ENCODE data around the gene CHCHD2. TPM values are rescaled to one million over a fixed set of nuclear protein-coding genes. Genes with fewer than 3 reads are reported as not detected.
"Not testable (repeated sequence)": the region's sequence is repeated elsewhere in the genome, so short reads cannot be mapped to it uniquely, and the experiment has no call there.

Gene CHCHD2, protein sequence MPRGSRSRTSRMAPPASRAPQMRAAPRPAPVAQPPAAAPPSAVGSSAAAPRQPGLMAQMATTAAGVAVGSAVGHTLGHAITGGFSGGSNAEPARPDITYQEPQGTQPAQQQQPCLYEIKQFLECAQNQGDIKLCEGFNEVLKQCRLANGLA
- 138 TPM for total RNA-seq

DNA sequence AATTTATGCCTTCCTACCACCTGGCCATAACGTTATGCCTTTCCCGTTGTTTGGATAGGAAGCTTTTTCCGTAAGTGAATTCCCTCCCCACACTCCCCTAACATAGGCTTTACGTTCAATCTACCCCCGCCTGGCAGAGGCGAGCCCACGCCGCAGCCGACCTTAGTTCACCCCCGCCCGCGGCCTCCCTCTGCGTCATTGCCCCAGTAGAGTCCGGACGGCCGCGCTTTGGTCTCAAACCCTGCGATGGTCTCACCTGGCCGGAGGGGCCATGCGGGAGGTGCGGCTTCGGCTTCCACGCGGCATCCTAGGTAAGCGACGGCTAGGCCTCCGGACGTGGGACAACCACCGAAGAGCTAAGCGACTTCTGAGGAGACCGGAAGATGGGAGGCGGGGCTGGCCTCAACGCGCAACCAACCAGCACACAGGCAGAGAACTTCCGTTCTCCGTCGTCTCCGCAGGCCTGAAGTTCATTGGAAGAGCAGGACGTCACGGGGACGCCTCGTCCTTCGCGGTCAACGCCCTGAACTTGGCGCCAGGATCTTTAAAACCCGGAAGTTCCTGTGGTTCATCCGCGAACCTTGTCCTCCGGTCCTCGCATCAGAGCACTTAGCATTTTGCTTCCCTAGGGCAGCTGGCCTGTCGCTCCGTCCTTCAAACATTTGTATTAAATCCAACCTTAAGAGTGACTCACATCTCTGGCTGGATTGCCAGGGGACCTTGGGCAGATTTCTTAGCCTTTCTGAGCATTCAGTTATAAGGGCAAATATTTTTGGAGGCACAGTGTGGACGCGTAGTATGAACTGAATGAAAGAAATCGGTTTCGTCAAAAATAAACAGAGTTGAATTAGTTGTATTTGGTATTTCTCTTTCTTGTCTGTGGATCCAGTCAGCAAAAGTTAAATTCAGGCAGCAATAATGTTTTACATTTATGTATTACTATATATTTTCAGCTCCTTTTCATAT, at the start of gene CHCHD2:
TSS of gene CHCHD2 (minus strand) at position 369 of the 966 bp plus-strand sequence. CDS start at position 306, 63 bp downstream.
- peak; percentile 98 for DNase-seq

DNA sequence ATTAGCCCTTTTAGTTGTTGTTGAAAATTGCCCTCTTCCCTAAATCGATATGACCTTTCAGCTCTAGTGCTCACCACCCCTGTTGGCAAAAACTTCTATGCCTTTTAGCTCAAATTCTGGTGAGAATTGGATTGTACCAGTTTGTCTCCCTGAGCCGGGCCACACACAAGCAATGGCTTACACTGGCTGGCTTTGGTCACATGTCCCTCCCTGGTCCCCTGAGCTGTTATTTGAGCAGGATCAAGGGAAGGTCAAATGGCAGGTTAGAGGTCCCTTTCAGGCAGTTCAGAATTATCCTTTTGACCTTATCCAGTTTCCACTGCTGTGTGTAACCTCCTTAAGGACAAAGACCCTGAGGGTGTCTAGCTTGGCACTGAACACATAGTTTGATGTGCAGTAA, 24.8 kb upstream of the CHCHD2 start:
- DNase-seq = not testable (repeated sequence)

GRCh38 chr7:56127241-56127975, 21.1 kb upstream of the CHCHD2 start:
- DNase-seq = no peak

DNA sequence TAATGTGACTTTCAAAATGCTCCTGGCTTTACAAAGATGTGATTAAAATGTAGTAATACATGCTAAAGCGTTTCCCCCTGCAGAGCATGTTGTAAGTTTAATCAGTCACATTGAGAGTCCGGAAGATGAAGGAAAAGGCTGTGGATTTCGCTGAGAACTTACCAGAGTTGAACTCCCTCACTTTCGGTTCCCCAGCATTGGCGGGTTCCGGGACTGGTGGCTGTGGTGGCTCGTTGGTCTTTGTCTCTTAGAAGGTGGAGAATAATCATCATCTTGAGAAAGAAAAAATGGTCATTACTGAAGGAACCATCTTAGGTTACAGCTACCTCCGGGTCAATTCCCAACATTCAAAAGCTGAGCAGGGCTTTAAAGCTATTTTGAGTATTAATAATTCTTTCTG, 19.6 kb upstream of the CHCHD2 start:
- DNase-seq = no peak

DNA sequence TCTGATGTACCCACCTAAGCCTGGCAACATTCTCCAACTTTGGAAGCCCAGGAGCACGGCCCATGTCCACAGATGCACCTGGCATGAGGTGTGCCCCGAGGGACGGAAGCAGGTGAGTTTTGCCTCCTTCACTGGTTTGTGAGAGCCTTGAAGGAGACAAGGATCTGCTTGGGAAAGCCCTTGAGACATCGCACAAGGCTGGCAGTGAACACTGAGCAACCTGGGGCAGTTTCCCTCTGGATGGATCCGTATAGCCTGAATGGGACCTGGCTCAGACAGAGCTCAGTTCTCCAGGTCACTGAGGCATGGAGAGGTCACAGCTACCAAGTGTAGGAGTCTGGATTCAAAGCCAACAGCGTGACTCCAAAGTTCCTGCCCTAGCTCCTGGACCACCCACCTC, 18.7 kb upstream of the CHCHD2 start:
- no peak for DNase-seq

DNA sequence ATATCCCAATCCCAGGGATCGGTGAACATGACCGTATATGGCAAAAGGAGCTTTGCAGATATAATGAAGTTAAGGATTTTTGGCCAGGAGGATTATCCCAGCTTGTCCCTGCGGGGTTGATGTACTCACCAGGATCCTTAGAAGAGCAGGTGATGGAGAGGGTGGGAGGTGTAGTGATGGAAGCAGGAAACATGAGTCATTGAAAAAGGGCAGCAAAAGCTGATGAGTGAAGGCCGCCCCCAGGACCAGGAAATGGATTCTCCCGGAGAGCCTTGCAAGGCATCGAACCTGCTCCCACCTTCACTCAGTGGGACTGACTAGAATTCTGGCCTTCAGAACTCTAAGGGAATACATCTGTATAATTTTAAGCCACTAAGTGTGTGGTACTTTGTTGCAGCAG, 15.2 kb upstream of the CHCHD2 start:
- no peak for DNase-seq

DNA sequence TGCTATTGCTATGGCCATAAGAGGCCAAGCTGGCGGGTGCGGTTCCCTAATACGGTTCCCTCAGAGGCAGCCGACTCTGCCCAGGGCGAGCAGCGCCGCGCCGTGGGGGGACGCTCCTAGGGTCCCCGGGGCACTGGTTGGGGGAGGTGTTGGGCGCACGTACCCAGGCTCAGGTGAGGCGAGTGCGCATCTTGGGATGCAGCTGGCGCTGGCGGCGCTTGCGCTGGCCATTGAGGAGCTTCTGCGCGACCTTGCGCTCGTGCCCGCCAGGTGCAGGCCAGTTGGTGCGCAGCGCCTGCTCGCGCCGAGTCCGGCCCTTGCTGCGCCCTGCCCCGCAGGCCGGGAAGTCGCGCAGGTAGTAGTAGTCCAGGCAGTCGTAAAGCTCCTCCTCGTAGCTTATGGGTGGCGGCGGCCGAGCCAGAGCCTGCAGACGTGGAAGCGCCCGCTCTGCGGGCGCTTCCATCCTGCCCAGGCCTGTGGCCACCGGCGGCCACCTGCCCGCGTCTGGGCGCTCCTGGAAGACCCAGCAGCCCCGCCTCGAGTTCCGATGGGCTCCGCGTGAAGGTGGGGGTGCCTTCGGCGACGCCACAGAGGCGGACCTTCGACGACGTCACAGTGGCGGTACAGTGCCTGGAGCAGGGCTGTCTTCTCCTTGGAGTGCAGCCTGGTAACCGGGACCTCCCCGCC, 9.7 kb upstream of the CHCHD2 start, which contains the start of gene NUPR2:
TSS of gene NUPR2 (minus strand) at position 566 of the 687 bp plus-strand sequence. CDS start at position 463, 103 bp downstream.
- DNase-seq = no peak

GRCh38 chr7:56112244-56112643, 6.0 kb upstream of the CHCHD2 start:
- DNase-seq = not testable (repeated sequence)

DNA sequence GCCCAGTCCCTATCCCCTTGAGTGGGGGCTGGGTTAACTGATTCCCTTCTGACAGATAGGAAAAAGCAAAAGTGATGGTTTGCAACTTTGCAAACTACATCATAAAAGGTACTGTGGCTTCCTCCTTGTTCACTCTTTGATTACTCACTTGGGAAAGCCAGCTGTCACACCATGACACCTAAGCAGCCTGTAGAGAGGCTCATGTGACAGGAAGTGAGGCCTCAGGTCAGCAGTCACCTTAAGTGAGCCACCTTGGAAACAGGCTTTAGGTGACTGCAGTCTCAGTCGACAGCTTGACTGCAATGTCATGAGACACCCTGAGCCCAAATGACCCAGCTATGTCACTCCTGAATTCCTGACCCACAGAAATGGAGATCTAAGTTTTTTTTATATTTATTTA, 4.3 kb upstream of the CHCHD2 start:
- no peak for DNase-seq

- no peak for DNase-seq
Observed at GRCh38 chr7:56107954-56108258, 1.6 kb upstream of the CHCHD2 start.

DNA sequence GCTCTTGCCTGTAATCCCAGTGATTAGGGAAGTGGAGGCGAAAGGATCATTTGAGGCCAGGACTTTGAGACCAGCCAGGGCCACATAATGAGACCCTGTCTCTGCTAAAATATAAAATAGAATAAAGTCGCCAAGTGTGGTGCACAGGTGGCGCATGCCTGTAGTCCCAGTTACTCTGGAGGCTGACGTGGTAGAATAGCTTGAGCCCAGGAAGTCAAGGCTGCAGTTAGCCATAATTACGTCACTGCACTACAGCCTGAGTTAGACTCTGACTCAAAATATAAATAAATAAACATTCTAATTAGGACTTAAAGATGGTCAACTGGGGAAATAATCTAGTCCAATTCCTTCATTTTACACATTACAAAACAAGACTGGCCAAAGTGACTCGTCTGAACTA, 768 bp downstream of the CHCHD2 start:
- no peak for DNase-seq

- not testable (repeated sequence) for DNase-seq
Observed at GRCh38 chr7:56104138-56104537, 2.1 kb downstream of the CHCHD2 start.

GRCh38 chr7:56099653-56100052, 6.6 kb downstream of the CHCHD2 start:
- no peak for DNase-seq

DNA sequence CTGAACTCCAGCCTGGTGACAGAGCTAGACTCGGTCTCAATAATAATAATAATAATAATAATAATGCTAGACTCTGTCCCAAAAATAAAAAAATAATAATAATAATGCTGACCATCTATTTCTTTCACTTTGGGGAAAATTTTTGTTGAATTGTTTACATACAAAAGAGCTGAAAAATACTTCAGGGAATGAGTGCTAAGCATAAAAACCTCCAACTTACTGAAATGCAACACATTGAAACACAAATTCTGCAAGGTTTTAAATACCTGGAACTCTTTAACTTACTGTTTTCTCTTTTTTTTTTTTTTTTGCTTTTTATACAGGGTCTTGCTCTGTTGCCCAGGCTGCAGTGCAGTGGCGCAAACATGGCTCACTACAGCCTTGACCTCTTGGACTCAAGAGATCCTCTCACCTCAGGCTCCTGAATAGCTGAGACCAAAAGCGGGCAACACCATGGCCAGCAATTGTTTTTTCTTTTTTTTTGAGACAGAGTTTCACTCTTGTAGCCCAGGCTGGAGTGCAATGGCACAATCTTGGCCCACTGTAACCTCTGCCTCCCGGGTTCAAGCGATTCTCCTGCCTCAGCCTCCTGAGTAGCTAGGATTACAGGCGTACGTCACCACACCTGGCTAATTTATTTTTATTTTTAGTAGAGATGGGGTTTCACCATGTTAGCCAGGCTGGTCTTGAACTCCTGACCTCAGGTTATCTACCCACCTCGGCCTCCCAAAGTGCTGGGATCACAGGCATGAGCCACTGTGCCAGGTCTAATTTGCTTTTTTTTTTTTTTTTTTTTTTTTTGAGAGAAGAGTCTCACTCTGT, 7.9 kb downstream of the CHCHD2 start:
- not testable (repeated sequence) for DNase-seq

DNA sequence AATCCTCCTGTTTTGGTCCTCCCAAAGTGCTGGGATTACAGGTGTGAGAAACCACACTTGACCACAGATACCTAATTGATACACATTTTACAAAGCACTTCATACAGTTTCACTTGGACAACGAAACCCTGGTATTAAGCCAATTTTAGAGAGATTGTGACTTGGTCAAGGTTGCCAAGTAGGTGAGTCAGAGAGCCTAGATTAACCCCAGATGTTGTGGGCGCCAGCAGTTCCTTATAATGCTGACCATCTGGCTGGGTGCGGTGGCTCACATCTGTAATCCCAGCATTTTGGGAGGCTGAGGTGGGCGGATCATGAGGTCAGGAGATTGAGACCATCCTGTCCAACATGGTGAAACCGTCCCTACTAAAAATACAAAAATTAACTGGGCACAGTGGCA, 8.6 kb downstream of the CHCHD2 start:
- peak; percentile 37 for DNase-seq

DNA sequence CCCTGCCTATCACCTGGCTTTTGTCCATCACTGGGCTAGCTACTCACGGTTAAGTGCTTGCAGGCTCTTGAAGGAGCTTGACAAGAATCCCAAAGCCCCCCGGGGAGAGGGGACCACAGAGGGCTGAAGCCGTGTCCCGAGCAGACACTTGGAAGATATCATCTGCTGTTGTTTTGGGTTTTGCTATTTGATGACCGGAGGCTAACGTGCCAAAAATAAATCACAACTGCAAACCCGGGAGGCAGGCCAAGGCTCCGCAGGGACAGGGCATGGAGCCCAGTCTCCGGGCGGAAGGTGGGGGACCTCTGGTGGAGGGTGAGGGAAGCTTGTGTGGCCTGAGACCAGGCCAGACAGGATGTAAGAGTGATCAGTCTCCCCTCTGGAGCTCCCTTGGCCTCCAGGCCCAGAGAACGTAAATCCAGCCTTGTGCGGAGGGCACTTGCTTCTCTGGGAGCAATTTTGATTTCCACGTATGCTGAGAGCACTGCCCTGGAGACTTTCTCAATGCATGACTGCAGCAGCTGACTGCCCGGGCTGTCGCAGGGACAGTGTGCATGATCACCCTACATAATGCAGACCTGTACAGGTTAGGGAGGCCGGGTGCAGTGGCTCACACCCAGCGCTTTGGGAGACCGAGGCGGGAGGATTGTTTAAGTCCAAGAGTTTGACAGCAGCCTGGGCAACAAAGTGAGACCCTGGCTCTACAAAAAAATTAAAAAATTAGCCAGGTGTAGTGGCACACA, 13.3 kb downstream of the CHCHD2 start, which contains the start of gene PHKG1:
TSS of gene PHKG1 (minus strand) at position 164 of the 743 bp plus-strand sequence. CDS start 4,011 bp downstream, outside the sequence.
- peak; percentile 57 for DNase-seq

DNA sequence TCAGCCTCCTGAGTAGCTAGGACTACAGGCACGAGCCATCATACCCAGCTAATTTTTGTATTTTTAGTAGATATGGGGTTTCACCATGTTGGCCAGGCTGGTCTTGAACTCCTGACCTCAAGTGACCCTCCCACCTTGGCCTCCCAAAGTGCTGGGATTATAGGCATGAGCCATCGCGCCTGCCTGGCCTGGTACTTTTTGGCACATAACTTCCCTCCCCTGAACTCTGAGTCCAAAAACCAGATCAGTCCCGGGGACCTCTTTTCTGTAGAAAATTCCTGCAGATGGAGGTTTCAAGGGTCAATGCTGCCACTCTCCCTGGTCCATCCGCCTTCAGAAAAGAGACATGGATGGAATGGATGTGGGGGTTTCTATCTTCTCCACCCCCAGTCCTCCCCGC, 13.9 kb downstream of the CHCHD2 start:
- not testable (repeated sequence) for DNase-seq

DNA sequence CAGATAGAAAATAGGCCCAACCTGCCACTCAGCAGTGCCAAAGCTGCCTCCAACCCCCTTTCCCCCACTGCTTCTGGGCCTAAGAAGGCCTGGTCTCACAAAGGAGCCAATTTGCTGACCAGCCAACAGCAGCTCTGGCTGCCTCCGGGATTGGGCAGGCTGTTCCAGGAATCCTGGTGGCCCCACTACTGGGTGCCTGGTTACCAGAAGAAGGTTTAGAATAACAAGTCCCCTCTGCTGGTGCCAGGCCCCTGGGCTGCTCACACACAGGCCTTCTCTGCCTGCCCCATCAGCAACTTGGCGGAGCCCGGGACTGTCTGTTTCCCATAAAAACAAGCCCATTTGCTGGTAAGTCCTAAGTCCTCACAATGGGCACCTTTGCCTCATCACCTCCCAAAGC, 14.7 kb downstream of the CHCHD2 start:
- no peak for DNase-seq

- DNase-seq = no peak
Observed at GRCh38 chr7:56087445-56087844, 18.8 kb downstream of the CHCHD2 start.

GRCh38 chr7:56086761-56087160, 19.5 kb downstream of the CHCHD2 start:
- DNase-seq = no peak

All from skin of body (tissue), 2 donors.